CD8-positive, alpha-beta memory T cell (primary cell): ENCODE measurements around the gene KHDC1L. TPM values are rescaled to one million over a fixed set of nuclear protein-coding genes. Genes with fewer than 3 reads are reported as not detected.
"Not testable (repeated sequence)": the region's sequence is repeated elsewhere in the genome, so short reads cannot be mapped to it uniquely, and the experiment has no call there.

Experiments used
- CTCF ChIA-PET: fragments of 350-600 bp; sonication (Branson Sonifier 250); formaldehyde crosslinking; loops from one replicate; lab custom pipeline; 2021; ENCODE audit warnings: antibody characterized with exemption; lab: Charles Lee
- POLR2A ChIA-PET: fragments of 350-600 bp; sonication (Branson Sonifier 250); formaldehyde crosslinking; loops from one replicate; lab custom pipeline; 2021; ENCODE audit warnings: antibody characterized with exemption; lab: Charles Lee
- DNase-seq, 5 donors: peaks; one replicate each; pipeline versions ENCODE4 v3.0.0 to v3.0.0-alpha.2; 2020 to 2022; ENCODE audit warnings: mixed read lengths in 1 of 5
- H3K27ac ChIP-seq: one replicate; pipeline ENCODE4 v1.7.0; 2013; ENCODE audit warnings: low read depth, mild to moderate bottlenecking, low read length, moderate library complexity
- H3K27me3 ChIP-seq: 2 replicates; pipeline ENCODE4 v1.7.0; 2013; ENCODE audit warnings: low read length, mild to moderate bottlenecking; ENCODE audit not compliant: insufficient read depth, poor library complexity, severe bottlenecking
- H3K36me3 ChIP-seq: 2 replicates; pipeline ENCODE4 v1.7.0; 2013; ENCODE audit warnings: mild to moderate bottlenecking, low read length, moderate library complexity; ENCODE audit not compliant: insufficient read depth
- H3K4me1 ChIP-seq: 2 replicates; pipeline ENCODE4 v1.7.0; 2013; ENCODE audit warnings: mild to moderate bottlenecking, low read length, moderate library complexity; ENCODE audit not compliant: insufficient read depth
- H3K4me3 ChIP-seq: 2 replicates; pipeline ENCODE4 v1.7.0; 2013; ENCODE audit warnings: mild to moderate bottlenecking, low read length
- H3K9me3 ChIP-seq: 2 replicates; pipeline ENCODE4 v1.7.0; 2013; ENCODE audit warnings: mild to moderate bottlenecking, low read length
- H3K27ac Mint-ChIP-seq, 8 donors: one replicate each; pipeline ENCODE4 v1.8.0; 2020 to 2021; ENCODE audit warnings: mixed read lengths in 8 of 8, mild to moderate bottlenecking in 6 of 8, inconsistent platforms in 3 of 8, moderate library complexity in 3 of 8
- H3K27me3 Mint-ChIP-seq, 2 donors: one replicate each; pipeline ENCODE4 v1.8.0; 2020 to 2021; ENCODE audit warnings: mixed read lengths in 2 of 2, mild to moderate bottlenecking in 1 of 2, moderate library complexity in 1 of 2
- H3K36me3 Mint-ChIP-seq, 3 donors: one replicate each; pipeline ENCODE4 v1.8.0; 2020 to 2021; ENCODE audit warnings: mixed read lengths in 3 of 3, inconsistent platforms in 1 of 3, mild to moderate bottlenecking in 1 of 3
- H3K4me1 Mint-ChIP-seq, 3 donors: one replicate each; pipeline ENCODE4 v1.8.0; 2020 to 2021; ENCODE audit warnings: mixed read lengths in 3 of 3, inconsistent platforms in 1 of 3, mild to moderate bottlenecking in 1 of 3
- H3K4me3 Mint-ChIP-seq, 7 donors: one replicate each; pipeline ENCODE4 v1.8.0; 2020 to 2021; ENCODE audit warnings: mixed read lengths in 7 of 7, mild to moderate bottlenecking in 6 of 7, moderate library complexity in 4 of 7, inconsistent platforms in 2 of 7
- H3K9me3 Mint-ChIP-seq, 5 donors: one replicate each; pipeline ENCODE4 v1.8.0; 2020 to 2022; ENCODE audit warnings: mixed read lengths in 5 of 5, mild to moderate bottlenecking in 3 of 5, moderate library complexity in 2 of 5, inconsistent platforms in 1 of 5
- polyA plus RNA-seq: library from polyadenylated mRNA; unstranded; fragments of 300-500 nt; fragmentation: Illumina TruSeq; gene quantifications from one replicate; pipeline ENCODE4 v1.2.3, GENCODE V29; 2021
- total RNA-seq, 2 experiments: library from RNA; stranded (reverse); gene quantifications; one replicate each; pipeline ENCODE4 v1.2.3, GENCODE V29; 2021

The KHDC1L gene
- total and polyA plus RNA-seq, 3 experiments from 2014 or later, result 0.37 TPM; not detected in 2

GRCh38 chr6:73252703-73253102 is 27.4 kb upstream of the KHDC1L start:
- peaks cover 3 to 5% of the 10 kb centered on the region in 2 donors for H3K27me3 Mint-ChIP-seq
- H3K36me3 Mint-ChIP-seq, result no peaks in the 10 kb centered on the region
- no peak overlapping the region for H3K27ac Mint-ChIP-seq
- Histone ChIP-seq H3K4me1 (no peaks in the 10 kb centered on the region), H3K4me3 (no peak overlapping the region), H3K27ac (no peak overlapping the region), H3K27me3 (no peaks in the 10 kb centered on the region), H3K9me3 (no peaks in the 10 kb centered on the region), H3K36me3 (no peaks in the 10 kb centered on the region)
- CTCF ChIA-PET, result no interaction called here
- H3K4me1 Mint-ChIP-seq, result no peaks in the 10 kb centered on the region
- POLR2A ChIA-PET, result no interaction called here
- DNase-seq, result no peak
- H3K9me3 Mint-ChIP-seq, result no peaks in the 10 kb centered on the region
- no peak overlapping the region for H3K4me3 Mint-ChIP-seq

DNA sequence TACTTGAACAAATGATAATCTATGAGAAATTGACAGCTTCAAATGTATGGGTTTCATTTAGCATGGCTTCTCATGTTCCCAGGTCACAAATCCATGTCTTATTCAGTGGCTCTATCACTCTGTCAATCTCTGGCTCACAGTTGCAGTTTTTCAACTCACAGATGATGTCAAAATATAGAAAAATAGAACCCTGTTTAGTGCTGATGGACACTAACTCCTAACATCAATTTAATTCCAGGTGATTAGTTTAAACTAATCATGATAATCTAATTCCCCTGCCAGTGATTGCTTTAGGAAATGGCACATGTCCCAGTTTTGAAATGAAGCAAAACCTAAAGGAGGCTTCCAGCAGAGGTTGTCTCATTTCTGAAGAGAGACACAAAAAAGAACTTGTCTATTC is 24.7 kb upstream of the KHDC1L start:
- H3K27me3 Mint-ChIP-seq, result peaks cover 7 to 8% of the 10 kb centered on the region in 2 donors
- H3K4me1 ChIP-seq, result no peaks in the 10 kb centered on the region
- no peak for DNase-seq
- no peaks in the 10 kb centered on the region for H3K27me3 ChIP-seq
- H3K27ac ChIP-seq, result no peak overlapping the region
- H3K27ac Mint-ChIP-seq, result no peak overlapping the region
- H3K4me3 Mint-ChIP-seq, result no peak overlapping the region
- no peaks in the 10 kb centered on the region for H3K36me3 Mint-ChIP-seq
- H3K9me3 ChIP-seq, result no peaks in the 10 kb centered on the region
- H3K4me1 Mint-ChIP-seq, result no peaks in the 10 kb centered on the region
- ChIA-PET POLR2A (no interaction called here), CTCF (no interaction called here)
- H3K4me3 ChIP-seq, result no peak overlapping the region
- no peaks in the 10 kb centered on the region for H3K36me3 ChIP-seq
- no peaks in the 10 kb centered on the region for H3K9me3 Mint-ChIP-seq

- H3K27ac ChIP-seq, result no peak overlapping the region
- Mint-ChIP-seq H3K27ac (peak overlapping the region in 1 of 8 donors; percentile 69), H3K9me3 (no peaks in the 10 kb centered on the region), H3K36me3 (no peaks in the 10 kb centered on the region), H3K27me3 (peaks cover 7 to 14% of the 10 kb centered on the region in 2 donors), H3K4me1 (no peaks in the 10 kb centered on the region), H3K4me3 (no peak overlapping the region)
- no peaks in the 10 kb centered on the region for H3K27me3 ChIP-seq
- H3K9me3 ChIP-seq, result no peaks in the 10 kb centered on the region
- no peak for DNase-seq
- no peaks in the 10 kb centered on the region for H3K4me1 ChIP-seq
- no peaks in the 10 kb centered on the region for H3K36me3 ChIP-seq
- POLR2A ChIA-PET, result no interaction called here
- CTCF ChIA-PET, result no interaction called here
- no peak overlapping the region for H3K4me3 ChIP-seq
Measured at GRCh38 chr6:73248192-73248903, 23.1 kb upstream of the KHDC1L start.

DNA sequence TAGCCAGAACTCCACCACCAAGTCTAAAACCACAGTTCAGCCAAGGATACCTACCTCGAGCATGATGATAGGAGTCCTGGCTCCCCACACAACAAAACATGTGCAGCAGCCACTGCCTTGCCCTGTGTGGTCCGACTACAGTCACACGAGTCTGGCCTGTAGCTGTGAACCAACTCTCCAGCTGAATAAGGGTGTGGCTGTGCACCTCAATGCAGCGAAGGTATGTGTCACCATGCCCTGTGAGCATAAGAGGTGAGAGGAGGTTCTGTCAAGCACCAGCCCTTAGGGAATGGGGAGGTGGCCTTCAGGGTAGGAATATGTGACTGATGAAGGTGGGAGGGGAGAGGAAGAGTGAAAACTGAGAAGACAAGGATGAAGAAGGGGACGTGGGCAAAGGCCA is 16.7 kb upstream of the KHDC1L start:
- no peak for DNase-seq
- H3K9me3 Mint-ChIP-seq, result no peaks in the 10 kb centered on the region
- Histone ChIP-seq H3K9me3 (no peaks in the 10 kb centered on the region), H3K27ac (no peak overlapping the region), H3K27me3 (no peaks in the 10 kb centered on the region), H3K4me3 (no peak overlapping the region), H3K4me1 (no peaks in the 10 kb centered on the region), H3K36me3 (no peaks in the 10 kb centered on the region)
- ChIA-PET CTCF (interaction anchor here (0.5 kb wide), 1 partner anchor 9 kb away, joined by 3 read pairs; no protein-coding TSS in a partner anchor), POLR2A (no interaction called here)
- H3K27ac Mint-ChIP-seq, result no peak overlapping the region
- no peak overlapping the region for H3K4me3 Mint-ChIP-seq
- no peaks in the 10 kb centered on the region for H3K36me3 Mint-ChIP-seq
- H3K27me3 Mint-ChIP-seq, result peaks cover 1 to 11% of the 10 kb centered on the region in 2 donors
- no peaks in the 10 kb centered on the region for H3K4me1 Mint-ChIP-seq

DNA sequence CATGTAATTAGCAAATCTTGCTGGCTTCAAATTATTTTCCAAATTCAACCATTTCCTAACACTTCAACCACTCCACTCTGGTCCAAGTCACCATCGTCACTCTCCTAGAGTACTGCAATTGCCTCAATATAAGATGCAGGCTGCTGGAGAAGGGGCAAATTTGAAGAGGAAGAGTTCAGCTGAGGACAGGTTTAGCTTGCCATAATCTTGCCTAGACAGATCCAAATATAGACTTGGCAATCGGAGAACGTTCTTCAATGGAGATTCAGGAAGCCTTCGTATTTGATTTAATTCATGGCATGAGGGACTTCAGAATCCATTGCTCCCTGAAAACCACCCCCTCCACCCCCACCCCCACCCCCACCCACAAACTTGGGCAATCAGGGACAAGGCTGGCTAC is 15.4 kb upstream of the KHDC1L start:
- ChIA-PET POLR2A (no interaction called here), CTCF (no interaction called here)
- H3K27ac Mint-ChIP-seq, result no peak overlapping the region
- Histone ChIP-seq H3K27ac (no peak overlapping the region), H3K36me3 (no peaks in the 10 kb centered on the region), H3K4me1 (no peaks in the 10 kb centered on the region), H3K4me3 (no peak overlapping the region), H3K9me3 (no peaks in the 10 kb centered on the region), H3K27me3 (no peaks in the 10 kb centered on the region)
- peaks cover 0 to 11% of the 10 kb centered on the region in 2 donors for H3K27me3 Mint-ChIP-seq
- no peaks in the 10 kb centered on the region for H3K4me1 Mint-ChIP-seq
- H3K9me3 Mint-ChIP-seq, result no peaks in the 10 kb centered on the region
- H3K4me3 Mint-ChIP-seq, result no peak overlapping the region
- no peaks in the 10 kb centered on the region for H3K36me3 Mint-ChIP-seq
- no peak for DNase-seq

DNA sequence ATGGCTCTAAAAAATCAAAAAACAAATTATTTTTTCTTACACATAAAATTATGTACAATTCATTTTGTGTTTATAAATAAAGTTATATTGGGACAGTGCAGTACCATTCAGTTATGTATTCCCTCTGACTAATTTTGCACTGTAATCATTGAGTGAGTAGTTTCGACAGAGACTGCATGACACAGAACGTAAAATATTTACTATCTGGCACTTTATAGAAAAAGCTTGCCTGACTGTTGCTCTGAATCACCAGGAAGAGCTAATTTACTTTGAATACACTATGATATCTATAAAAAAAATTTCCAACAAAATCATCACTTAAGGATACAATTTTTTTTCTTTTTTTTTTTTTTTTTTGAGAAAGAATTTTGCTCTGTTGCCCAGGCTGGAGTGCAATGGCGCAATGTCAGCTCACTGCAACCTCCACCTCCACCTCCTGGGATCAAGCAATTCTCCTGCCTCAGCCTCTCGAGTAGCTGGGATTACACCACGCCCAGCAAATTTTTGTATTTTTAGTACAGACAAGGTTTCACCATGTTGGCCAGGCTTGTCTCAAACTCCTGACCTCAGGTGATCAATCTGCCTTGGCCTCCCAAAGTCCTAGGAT is 11.0 kb upstream of the KHDC1L start:
- Mint-ChIP-seq H3K27me3 (no peaks in the 10 kb centered on the region), H3K36me3 (no peaks in the 10 kb centered on the region), H3K4me3 (no peak overlapping the region), H3K9me3 (no peaks in the 10 kb centered on the region), H3K4me1 (no peaks in the 10 kb centered on the region), H3K27ac (no peak overlapping the region)
- DNase-seq, result no peak
- POLR2A ChIA-PET, result no interaction called here
- Histone ChIP-seq H3K27me3 (no peaks in the 10 kb centered on the region), H3K27ac (no peak overlapping the region), H3K4me1 (no peaks in the 10 kb centered on the region), H3K9me3 (no peaks in the 10 kb centered on the region), H3K4me3 (no peak overlapping the region), H3K36me3 (no peaks in the 10 kb centered on the region)
- CTCF ChIA-PET, result interaction anchor here (0.7 kb wide), 1 partner anchor 225 kb away, joined by 3 read pairs; no protein-coding TSS in a partner anchor

GRCh38 chr6:73234733-73235132 is 9.4 kb upstream of the KHDC1L start:
- no peaks in the 10 kb centered on the region for H3K9me3 Mint-ChIP-seq
- no peaks in the 10 kb centered on the region for H3K4me1 Mint-ChIP-seq
- no peaks in the 10 kb centered on the region for H3K27me3 Mint-ChIP-seq
- H3K36me3 Mint-ChIP-seq, result no peaks in the 10 kb centered on the region
- DNase-seq, result no peak
- Histone ChIP-seq H3K27ac (no peak overlapping the region), H3K4me3 (no peak overlapping the region), H3K27me3 (no peaks in the 10 kb centered on the region), H3K4me1 (no peaks in the 10 kb centered on the region), H3K36me3 (no peaks in the 10 kb centered on the region), H3K9me3 (no peaks in the 10 kb centered on the region)
- no peak overlapping the region for H3K27ac Mint-ChIP-seq
- POLR2A ChIA-PET, result no interaction called here
- CTCF ChIA-PET, result no interaction called here
- H3K4me3 Mint-ChIP-seq, result no peak overlapping the region

DNA sequence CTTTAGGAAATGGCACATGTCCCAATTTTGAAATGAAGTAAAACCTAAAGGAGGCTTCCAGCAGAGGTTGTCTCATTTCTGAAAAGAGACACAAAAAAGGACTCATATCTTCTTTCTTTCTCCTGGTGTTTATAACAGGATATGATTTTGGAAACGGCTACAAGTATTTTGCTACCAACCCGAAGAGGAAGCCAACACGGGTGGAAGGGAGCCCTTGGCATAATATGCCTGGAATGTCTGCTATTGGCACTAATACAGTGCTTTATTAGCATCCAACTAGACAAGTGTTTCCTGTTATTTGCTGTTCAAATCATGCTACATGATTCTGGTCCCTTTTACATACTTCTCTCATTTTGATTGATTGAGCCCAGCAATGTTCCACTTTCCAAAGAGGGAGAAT is 8.7 kb upstream of the KHDC1L start:
- H3K4me3 ChIP-seq, H3K27ac ChIP-seq, H3K27me3 Mint-ChIP-seq, H3K9me3 Mint-ChIP-seq, H3K4me3 Mint-ChIP-seq, H3K36me3 Mint-ChIP-seq, POLR2A ChIA-PET, H3K4me1 Mint-ChIP-seq, CTCF ChIA-PET, H3K9me3 ChIP-seq, H3K27ac Mint-ChIP-seq, H3K27me3 ChIP-seq, DNase-seq, H3K36me3 ChIP-seq, H3K4me1 ChIP-seq: not testable (repeated sequence)
